PC-9 (cell line): ENCODE results near the gene KCNH8.

ENCODE experiments used
- EZH2 ChIP-seq: fragments of 200-600 bp; sonication (generic); IDR thresholded peaks from 2 replicates; pipeline ENCODE4 v1.8.0; 2017; ENCODE audit warnings: antibody characterized with exemption, low read depth
- TF ChIP-seq, protein P1 (sequence below): fragments of 200-600 bp; sonication (generic); conservative IDR thresholded peaks from 2 replicates; pipeline ENCODE4 v1.6.1; 2017; ENCODE audit warnings: mixed run types, antibody characterized with exemption, mild to moderate bottlenecking, moderate library complexity

DNA sequence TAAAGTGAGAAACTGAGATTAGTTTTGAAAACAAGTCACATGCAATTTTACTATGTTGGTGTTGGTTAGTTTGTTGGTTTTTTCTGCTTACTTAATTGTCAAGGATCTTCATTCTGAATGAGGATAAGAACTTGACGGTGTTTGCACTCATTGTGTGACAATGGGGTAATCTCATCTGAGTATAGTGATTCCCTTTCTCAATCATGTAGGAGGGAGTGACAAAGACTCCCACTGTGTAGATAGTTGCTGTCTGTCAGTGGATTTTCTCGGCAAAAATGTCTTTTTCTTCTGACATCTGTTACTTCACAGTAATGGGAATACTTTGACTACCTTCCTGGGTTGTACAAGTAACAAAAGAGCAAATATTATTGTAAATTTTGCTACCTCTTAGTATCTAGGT is 23.5 kb downstream of the KCNH8 start:
- TF ChIP-seq, protein P1, sequence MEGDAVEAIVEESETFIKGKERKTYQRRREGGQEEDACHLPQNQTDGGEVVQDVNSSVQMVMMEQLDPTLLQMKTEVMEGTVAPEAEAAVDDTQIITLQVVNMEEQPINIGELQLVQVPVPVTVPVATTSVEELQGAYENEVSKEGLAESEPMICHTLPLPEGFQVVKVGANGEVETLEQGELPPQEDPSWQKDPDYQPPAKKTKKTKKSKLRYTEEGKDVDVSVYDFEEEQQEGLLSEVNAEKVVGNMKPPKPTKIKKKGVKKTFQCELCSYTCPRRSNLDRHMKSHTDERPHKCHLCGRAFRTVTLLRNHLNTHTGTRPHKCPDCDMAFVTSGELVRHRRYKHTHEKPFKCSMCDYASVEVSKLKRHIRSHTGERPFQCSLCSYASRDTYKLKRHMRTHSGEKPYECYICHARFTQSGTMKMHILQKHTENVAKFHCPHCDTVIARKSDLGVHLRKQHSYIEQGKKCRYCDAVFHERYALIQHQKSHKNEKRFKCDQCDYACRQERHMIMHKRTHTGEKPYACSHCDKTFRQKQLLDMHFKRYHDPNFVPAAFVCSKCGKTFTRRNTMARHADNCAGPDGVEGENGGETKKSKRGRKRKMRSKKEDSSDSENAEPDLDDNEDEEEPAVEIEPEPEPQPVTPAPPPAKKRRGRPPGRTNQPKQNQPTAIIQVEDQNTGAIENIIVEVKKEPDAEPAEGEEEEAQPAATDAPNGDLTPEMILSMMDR = no peak
- TF ChIP-seq EZH2 = no peak
